CD14-positive monocyte (primary cell): Measurements from ENCODE around the gene ISG15. TPM values are rescaled to one million over a fixed set of nuclear protein-coding genes. Genes with fewer than 3 reads are reported as not detected.

ENCODE experiments used
- DNase-seq, 3 donors: peaks; one replicate each; pipeline ENCODE4 v3.0.0-alpha.2; 2011 to 2022
- H2AFZ ChIP-seq: 2 replicates; pipeline ENCODE4 v1.6.0; 2012; ENCODE audit warnings: mild to moderate bottlenecking, low read depth, low read length, inconsistent platforms; ENCODE audit not compliant: insufficient read depth, poor library complexity, severe bottlenecking
- H3K27ac ChIP-seq, 2 donors: 1 replicate in 1 of 2; 2 replicates in 1 of 2; pipeline ENCODE4 v1.5.1; 2012 to 2013; ENCODE audit warnings: low read length in 2 of 2, control low read depth in 1 of 2, inconsistent platforms in 1 of 2, low read depth in 1 of 2, mild to moderate bottlenecking in 1 of 2
- H3K27me3 ChIP-seq, 2 donors: one replicate each; pipeline versions ENCODE4 v1.6.0 to v1.6.1; 2011 to 2013; ENCODE audit warnings: low read length in 2 of 2; ENCODE audit not compliant: control insufficient read depth in 2 of 2, insufficient read depth in 2 of 2
- H3K36me3 ChIP-seq, 2 donors: replicated peaks in 1 of 2; 1 replicate in 1 of 2; 2 replicates in 1 of 2; pipeline versions ENCODE4 v1.5.1 to v1.6.1; 2012 to 2013; ENCODE audit warnings: low read length in 2 of 2, control low read depth in 1 of 2, inconsistent platforms in 1 of 2, mild to moderate bottlenecking in 1 of 2; ENCODE audit not compliant: insufficient read depth in 2 of 2, control insufficient read depth in 1 of 2
- H3K4me1 ChIP-seq, 2 donors: 1 replicate in 1 of 2; 2 replicates in 1 of 2; pipeline versions ENCODE4 v1.5.1 to v1.6.1; 2012 to 2013; ENCODE audit warnings: low read length in 2 of 2, control low read depth in 1 of 2, inconsistent platforms in 1 of 2, mild to moderate bottlenecking in 1 of 2, moderate library complexity in 1 of 2; ENCODE audit not compliant: insufficient read depth in 2 of 2, control insufficient read depth in 1 of 2
- H3K4me2 ChIP-seq: replicated peaks from 2 replicates; pipeline ENCODE3; 2012; ENCODE audit warnings: low read length, moderate library complexity, mild to moderate bottlenecking; ENCODE audit not compliant: poor library complexity, severe bottlenecking; ENCODE audit errors: extremely low read depth
- H3K4me3 ChIP-seq, 3 experiments: fragments of 200-600 bp in 1 of 3; sonication (generic) in 1 of 3; replicated peaks in 1 of 3; 1 replicate in 2 of 3; 2 replicates in 1 of 3; pipeline ENCODE4 v1.5.1; 2011 to 2013; ENCODE audit warnings: low read length in 3 of 3, mild to moderate bottlenecking in 3 of 3, control low read depth in 2 of 3, low read depth in 2 of 3, inconsistent platforms in 1 of 3, moderate library complexity in 1 of 3
- H3K79me2 ChIP-seq: 2 replicates; pipeline ENCODE4 v1.6.0; 2012; ENCODE audit warnings: mild to moderate bottlenecking, control low read depth, inconsistent platforms, low read length, moderate library complexity; ENCODE audit not compliant: insufficient read depth
- H3K9ac ChIP-seq: 2 replicates; pipeline ENCODE4 v1.6.0; 2017; ENCODE audit warnings: low read length, mild to moderate bottlenecking; ENCODE audit not compliant: insufficient read depth, poor library complexity, severe bottlenecking
- H3K9me3 ChIP-seq, 2 donors: replicated peaks in 1 of 2; 1 replicate in 1 of 2; 2 replicates in 1 of 2; pipeline versions ENCODE4 v1.5.1 to v1.6.1; 2012 to 2013; ENCODE audit warnings: low read length in 2 of 2, control low read depth in 1 of 2; ENCODE audit not compliant: control insufficient read depth in 1 of 2, insufficient read depth in 1 of 2
- H4K20me1 ChIP-seq: 2 replicates; pipeline ENCODE4 v1.6.0; 2012; ENCODE audit warnings: mild to moderate bottlenecking, low read length, control low read depth, moderate library complexity; ENCODE audit not compliant: insufficient read depth
- H3K27ac Mint-ChIP-seq, 7 donors: one replicate each; pipeline ENCODE4 v1.8.0; 2020; ENCODE audit warnings: mild to moderate bottlenecking in 7 of 7, mixed read lengths in 7 of 7, moderate library complexity in 6 of 7, inconsistent platforms in 2 of 7
- H3K27me3 Mint-ChIP-seq, 3 donors: one replicate each; pipeline ENCODE4 v1.8.0; 2021 to 2022; ENCODE audit warnings: low read depth in 3 of 3, mild to moderate bottlenecking in 3 of 3, mixed read lengths in 3 of 3, moderate library complexity in 3 of 3, inconsistent platforms in 1 of 3
- H3K36me3 Mint-ChIP-seq, 2 donors: one replicate each; pipeline ENCODE4 v1.8.0; 2020; ENCODE audit warnings: mixed read lengths in 2 of 2, inconsistent platforms in 1 of 2, mild to moderate bottlenecking in 1 of 2
- H3K4me1 Mint-ChIP-seq: one replicate; pipeline ENCODE4 v1.8.0; 2020; ENCODE audit warnings: mild to moderate bottlenecking, mixed read lengths
- H3K4me3 Mint-ChIP-seq, 2 donors: one replicate each; pipeline ENCODE4 v1.8.0; 2020; ENCODE audit warnings: mild to moderate bottlenecking in 2 of 2, mixed read lengths in 2 of 2, moderate library complexity in 1 of 2
- H3K9me3 Mint-ChIP-seq, 7 donors: one replicate each; pipeline ENCODE4 v1.8.0; 2020 to 2022; ENCODE audit warnings: mixed read lengths in 7 of 7, mild to moderate bottlenecking in 6 of 7, moderate library complexity in 6 of 7, inconsistent platforms in 2 of 7
- CTCF ChIP-seq: fragments of 200-600 bp; IDR thresholded peaks from one replicate; pipeline ENCODE4 v1.8.0; 2022; ENCODE audit warnings: antibody characterized with exemption, mild to moderate bottlenecking
- WGBS: methylation state at CpG from one replicate; pipeline ENCODE4 v1.1.5; 2013; ENCODE audit warnings: missing lambda C conversion rate; ENCODE audit not compliant: insufficient coverage; 5-methylcytosine and 5-hydroxymethylcytosine counted together
- intact Hi-C, 2 donors: fragments of 100-400 bp; cut with micrococcal nuclease; formaldehyde crosslinking; loops; one replicate each; pipeline versions ENCODE4 v1.15.0 to v1.15.1; 2023
- polyA plus RNA-seq, 3 donors: library from polyadenylated mRNA; depleted of rRNA in 1 of 3; unstranded in 2 of 3; stranded (reverse) in 1 of 3; fragments of 300-500 nt in 2 of 3; fragments of >200 nt in 1 of 3; fragmentation: Illumina TruSeq in 2 of 3; gene quantifications; 1 replicate in 2 of 3; 2 replicates in 1 of 3; pipeline ENCODE4 v1.2.3, GENCODE V29; 2012 to 2021

Gene ISG15
- polyA plus RNA-seq, 3 donors: 128 to 241 (median 145) TPM

- Histone ChIP-seq H4K20me1 (no peaks in the 10 kb centered on the region), H3K27me3 (peaks cover 0 to 12% of the 10 kb centered on the region in 2 donors), H3K9ac (no peak overlapping the region), H3K79me2 (no peaks in the 10 kb centered on the region), H3K27ac (no peak overlapping the region), H3K4me3 (no peak overlapping the region), H3K4me1 (peaks cover 5 to 8% of the 10 kb centered on the region in 2 donors), H2AFZ (no peak overlapping the region), H3K4me2 (no peak overlapping the region), H3K9me3 (peaks cover 0 to 5% of the 10 kb centered on the region in 2 donors), H3K36me3 (no peaks in the 10 kb centered on the region)
- TF ChIP-seq CTCF: no peak
- peak overlapping the region in 1 of 2 donors; percentile 21 for H3K4me3 Mint-ChIP-seq
- DNase-seq: no peak
- WGBS: 93% methylated on average over 40 of the region's 44 CpGs
- H3K27me3 Mint-ChIP-seq: peaks cover 13 to 37% (median 19%) of the 10 kb centered on the region in 3 donors
- H3K36me3 Mint-ChIP-seq: no peaks in the 10 kb centered on the region
- intact Hi-C loops: no loop called here
- peaks cover 3% of the 10 kb centered on the region for H3K4me1 Mint-ChIP-seq
- H3K27ac Mint-ChIP-seq: peak overlapping the region in 1 of 7 donors; percentile 78
- H3K9me3 Mint-ChIP-seq: peaks cover under 1 to 5% (median 4%) of the 10 kb centered on the region in 7 donors
Measured at GRCh38 chr1:978069-978834, 35.0 kb upstream of the ISG15 start.

GRCh38 chr1:978835-979743 is 34.2 kb upstream of the ISG15 start:
- Mint-ChIP-seq H3K4me3 (no peak overlapping the region), H3K36me3 (no peaks in the 10 kb centered on the region), H3K27me3 (peaks cover 15 to 41% (median 18%) of the 10 kb centered on the region in 3 donors)

More at GRCh38 chr1:978835-979743, 34.2 kb upstream of the ISG15 start:
- Histone ChIP-seq H3K4me1 (peaks cover 5 to 8% of the 10 kb centered on the region in 2 donors), H3K4me3 (no peak overlapping the region), H3K79me2 (no peaks in the 10 kb centered on the region), H3K9me3 (peaks cover 0 to 5% of the 10 kb centered on the region in 2 donors), H3K27ac (no peak overlapping the region), H3K27me3 (peaks cover 0 to 12% of the 10 kb centered on the region in 2 donors), H3K9ac (no peak overlapping the region), H4K20me1 (no peaks in the 10 kb centered on the region), H2AFZ (no peak overlapping the region), H3K4me2 (no peak overlapping the region), H3K36me3 (no peaks in the 10 kb centered on the region)
- H3K4me1 Mint-ChIP-seq: peaks cover 3% of the 10 kb centered on the region
- no peak for DNase-seq
- 92% methylated on average over 57 of the region's 60 CpGs for WGBS
- intact Hi-C loops: no loop called here
- H3K27ac Mint-ChIP-seq: no peak overlapping the region
- TF ChIP-seq CTCF: no peak
- peaks cover 2 to 5% (median 4%) of the 10 kb centered on the region in 7 donors for H3K9me3 Mint-ChIP-seq
